Loucy (cell line): ENCODE data around the gene CABLES1.

Experiments
- H2AFZ ChIP-seq: fragments of 200-600 bp; sonication (generic); 2 replicates; pipeline ENCODE4 v1.6.0; 2016; ENCODE audit warnings: antibody characterized with exemption, mild to moderate bottlenecking, low read length, moderate library complexity
- H3F3A ChIP-seq: fragments of 200-600 bp; 2 replicates; pipeline ENCODE4 v1.6.0; 2016; ENCODE audit warnings: antibody characterized with exemption, low read depth, mild to moderate bottlenecking
- H3K27me3 ChIP-seq: fragments of 200-600 bp; sonication (generic); 2 replicates; pipeline ENCODE4 v1.6.1; 2014; ENCODE audit warnings: low read length, mild to moderate bottlenecking; ENCODE audit not compliant: insufficient read depth, poor library complexity, severe bottlenecking
- H3K36me3 ChIP-seq: fragments of 200-600 bp; sonication (generic); 2 replicates; pipeline ENCODE4 v1.6.1; 2016; ENCODE audit warnings: low read length; ENCODE audit not compliant: insufficient read depth
- H3K4me1 ChIP-seq: fragments of 200-600 bp; sonication (generic); 2 replicates; pipeline ENCODE4 v1.5.1; 2014; ENCODE audit warnings: low read length, mild to moderate bottlenecking; ENCODE audit not compliant: insufficient read depth, poor library complexity, severe bottlenecking
- H3K4me2 ChIP-seq: fragments of 200-600 bp; sonication (generic); 2 replicates; pipeline ENCODE4 v1.6.0; 2014; ENCODE audit warnings: antibody characterized with exemption, low read length, low read depth, mild to moderate bottlenecking; ENCODE audit not compliant: poor library complexity, severe bottlenecking
- H3K4me3 ChIP-seq: fragments of 200-600 bp; sonication (generic); 2 replicates; pipeline ENCODE4 v1.5.1; 2014; ENCODE audit warnings: low read length, mild to moderate bottlenecking, mixed read lengths; ENCODE audit not compliant: poor library complexity, severe bottlenecking
- H3K79me2 ChIP-seq: fragments of 200-600 bp; sonication (generic); 2 replicates; pipeline ENCODE4 v1.6.1; 2014; ENCODE audit warnings: low read length; ENCODE audit not compliant: insufficient read depth
- H3K9ac ChIP-seq: fragments of 200-600 bp; sonication (generic); 2 replicates; pipeline ENCODE4 v1.6.0; 2014; ENCODE audit warnings: mild to moderate bottlenecking, low read depth, low read length, moderate library complexity; ENCODE audit not compliant: poor library complexity, severe bottlenecking
- H3K9me2 ChIP-seq: fragments of 200-600 bp; sonication (generic); replicated peaks from 2 replicates; pipeline ENCODE4 v1.6.1; 2016; ENCODE audit warnings: low read depth, low read length, mixed read lengths
- H3K9me3 ChIP-seq: fragments of 200-600 bp; sonication (generic); 2 replicates; pipeline ENCODE4 v1.6.1; 2014; ENCODE audit warnings: mild to moderate bottlenecking, antibody characterized with exemption, low read length, low read depth; ENCODE audit not compliant: insufficient read depth
- H4K20me1 ChIP-seq: fragments of 200-600 bp; sonication (generic); 2 replicates; pipeline ENCODE4 v1.6.0; 2014; ENCODE audit warnings: antibody characterized with exemption, low read length, mild to moderate bottlenecking; ENCODE audit not compliant: insufficient read depth, poor library complexity, severe bottlenecking
- CTCF ChIP-seq: fragments of 200-600 bp; sonication (generic); conservative IDR thresholded peaks from 2 replicates; pipeline ENCODE4 v1.5.1; 2014; ENCODE audit warnings: mild to moderate bottlenecking, antibody characterized with exemption, low read length
- EZH2phosphoT487 ChIP-seq: fragments of 200-600 bp; IDR thresholded peaks from 2 replicates; pipeline ENCODE4 v1.6.1; 2018; ENCODE audit warnings: antibody characterized with exemption, mild to moderate bottlenecking, moderate library complexity, borderline replicate concordance

The CABLES1 gene

GRCh38 chr18:23142251-23142929, 7.1 kb downstream of the CABLES1 start:
- Histone ChIP-seq H2AFZ (no peak overlapping the region), H3K36me3 (no peaks in the 10 kb centered on the region), H3K4me3 (peak overlapping the region; percentile 61), H3K79me2 (peaks cover 94% of the 10 kb centered on the region), H3K4me1 (peaks cover 80% of the 10 kb centered on the region), H3K4me2 (peak overlapping the region; percentile 82), H3F3A (peaks cover 3% of the 10 kb centered on the region; the same call in 1 of the 2 replicates), H3K9me3 (no peaks in the 10 kb centered on the region), H3K9ac (peak overlapping the region; percentile 66), H3K27me3 (no peaks in the 10 kb centered on the region), H3K9me2 (no peaks in the 10 kb centered on the region), H4K20me1 (peaks cover 13% of the 10 kb centered on the region)
- no peak for TF ChIP-seq CTCF
- TF ChIP-seq EZH2phosphoT487 = no peak

- Histone ChIP-seq H3K9me2 (no peaks in the 10 kb centered on the region), H3K9ac (peak overlapping the region; percentile 66), H4K20me1 (peaks cover 13% of the 10 kb centered on the region), H3K4me3 (peak overlapping the region; percentile 61), H3K36me3 (no peaks in the 10 kb centered on the region), H3K4me1 (peaks cover 73% of the 10 kb centered on the region), H3K4me2 (peak overlapping the region; percentile 82), H3K9me3 (no peaks in the 10 kb centered on the region), H3K27me3 (no peaks in the 10 kb centered on the region), H3F3A (peaks cover 3% of the 10 kb centered on the region; the same call in 1 of the 2 replicates), H3K79me2 (peaks cover 92% of the 10 kb centered on the region), H2AFZ (no peak overlapping the region)
- no peak for TF ChIP-seq CTCF
- TF ChIP-seq EZH2phosphoT487 = no peak
Measured at GRCh38 chr18:23143016-23143814, 7.9 kb downstream of the CABLES1 start.

GRCh38 chr18:23143815-23144261, 8.6 kb downstream of the CABLES1 start:
- Histone ChIP-seq H3K79me2 (peaks cover 92% of the 10 kb centered on the region), H3K4me2 (peak overlapping the region; percentile 82), H3K4me3 (peak overlapping the region; percentile 61)

More at GRCh38 chr18:23143815-23144261, 8.6 kb downstream of the CABLES1 start:
- peak overlapping the region; percentile 66 for H3K9ac ChIP-seq
- H3K9me2 ChIP-seq = no peaks in the 10 kb centered on the region
- no peak overlapping the region for H2AFZ ChIP-seq
- peaks cover 67% of the 10 kb centered on the region for H3K4me1 ChIP-seq
- TF ChIP-seq CTCF = no peak
- TF ChIP-seq EZH2phosphoT487 = no peak
- H3K9me3 ChIP-seq = no peaks in the 10 kb centered on the region
- no peaks in the 10 kb centered on the region; the same call in 1 of the 2 replicates for H3K36me3 ChIP-seq
- peaks cover 3% of the 10 kb centered on the region; the same call in 1 of the 2 replicates for H3F3A ChIP-seq
- H3K27me3 ChIP-seq = no peaks in the 10 kb centered on the region
- H4K20me1 ChIP-seq = peaks cover 13% of the 10 kb centered on the region
